Peyer's patch (tissue), 4 donors: ENCODE results near the gene ADAMTS16.

Experiments used
- POLR2A ChIP-seq, 2 donors: fragments of 450-650 bp; IDR thresholded peaks; one replicate each; pipeline ENCODE4 v1.5.1; 2017; ENCODE audit warnings: antibody characterized with exemption in 2 of 2, mild to moderate bottlenecking in 2 of 2, moderate library complexity in 2 of 2
- TF ChIP-seq, protein P1 (sequence below), 6 experiments: fragments of 450-650 bp in 4 of 6; fragments of 200-600 bp in 2 of 6; sonication (generic) in 1 of 6; IDR thresholded peaks; one replicate each; pipeline ENCODE4 v1.5.1; 2017 to 2019; ENCODE audit warnings: antibody characterized with exemption in 6 of 6, mild to moderate bottlenecking in 3 of 6, moderate library complexity in 1 of 6

- TF ChIP-seq, protein P1, sequence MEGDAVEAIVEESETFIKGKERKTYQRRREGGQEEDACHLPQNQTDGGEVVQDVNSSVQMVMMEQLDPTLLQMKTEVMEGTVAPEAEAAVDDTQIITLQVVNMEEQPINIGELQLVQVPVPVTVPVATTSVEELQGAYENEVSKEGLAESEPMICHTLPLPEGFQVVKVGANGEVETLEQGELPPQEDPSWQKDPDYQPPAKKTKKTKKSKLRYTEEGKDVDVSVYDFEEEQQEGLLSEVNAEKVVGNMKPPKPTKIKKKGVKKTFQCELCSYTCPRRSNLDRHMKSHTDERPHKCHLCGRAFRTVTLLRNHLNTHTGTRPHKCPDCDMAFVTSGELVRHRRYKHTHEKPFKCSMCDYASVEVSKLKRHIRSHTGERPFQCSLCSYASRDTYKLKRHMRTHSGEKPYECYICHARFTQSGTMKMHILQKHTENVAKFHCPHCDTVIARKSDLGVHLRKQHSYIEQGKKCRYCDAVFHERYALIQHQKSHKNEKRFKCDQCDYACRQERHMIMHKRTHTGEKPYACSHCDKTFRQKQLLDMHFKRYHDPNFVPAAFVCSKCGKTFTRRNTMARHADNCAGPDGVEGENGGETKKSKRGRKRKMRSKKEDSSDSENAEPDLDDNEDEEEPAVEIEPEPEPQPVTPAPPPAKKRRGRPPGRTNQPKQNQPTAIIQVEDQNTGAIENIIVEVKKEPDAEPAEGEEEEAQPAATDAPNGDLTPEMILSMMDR (IDR thresholded peaks at IDR 0.05), result no peak
- TF ChIP-seq POLR2A (IDR thresholded peaks at IDR 0.05), result no peak
These were observed 219.5 kb downstream of the ADAMTS16 start for GRCh38 chr5:5359618-5360017.
